Psoas muscle (tissue), 8 donors: ENCODE data around the gene HPS3. TPM values are rescaled to one million over a fixed set of nuclear protein-coding genes. Genes with fewer than 3 reads are reported as not detected.
"Not testable (repeated sequence)": the region's sequence is repeated elsewhere in the genome, so short reads cannot be mapped to it uniquely, and the experiment has no call there.

ENCODE experiments used
- ATAC-seq, 4 donors: fragments of 200-7000 bp; cut with Tn5 transposase; one replicate each; pipeline ENCODE4 v1.9.1; 2020; ENCODE audit warnings: moderate library complexity in 3 of 4, mild to moderate bottlenecking in 2 of 4
- DNase-seq, 2 donors: peaks; one replicate each; pipeline ENCODE4 v3.0.0-alpha.2; 2020
- H3K27ac ChIP-seq: fragments of 200-600 bp; one replicate; pipeline ENCODE4 v1.8.0; 2022
- H3K27me3 ChIP-seq, 3 donors: fragments of 200-600 bp in 1 of 3; one replicate each; pipeline versions ENCODE4 v1.6.1 to v1.8.0; 2013 to 2022; ENCODE audit warnings: low read length in 2 of 3, mild to moderate bottlenecking in 2 of 3, moderate library complexity in 1 of 3; ENCODE audit not compliant: insufficient read depth in 3 of 3
- H3K36me3 ChIP-seq, 2 donors: fragments of 200-600 bp in 1 of 2; one replicate each; pipeline versions ENCODE4 v1.6.1 to v1.8.0; 2013 to 2022; ENCODE audit warnings: low read depth in 1 of 2, mild to moderate bottlenecking in 1 of 2, moderate library complexity in 1 of 2; ENCODE audit not compliant: insufficient read depth in 1 of 2
- H3K4me1 ChIP-seq: fragments of 200-600 bp; one replicate; pipeline ENCODE4 v1.8.0; 2022
- H3K4me3 ChIP-seq: fragments of 200-600 bp; one replicate; pipeline ENCODE4 v1.8.0; 2022; ENCODE audit warnings: mild to moderate bottlenecking
- H3K9me3 ChIP-seq: fragments of 200-600 bp; one replicate; pipeline ENCODE4 v1.8.0; 2022
- CTCF ChIP-seq: fragments of 200-600 bp; IDR thresholded peaks from one replicate; pipeline ENCODE4 v1.8.0; 2022; ENCODE audit warnings: antibody characterized with exemption
- WGBS, 3 donors: extraction: QIAGEN DNeasy Blood & Tissue Kit; methylation state at CpG; one replicate each; pipeline versions ENCODE4 v1.1.6 to v1.1.7; 2013; 5-methylcytosine and 5-hydroxymethylcytosine counted together
- intact Hi-C, 2 donors: fragments of 100-400 bp; cut with DNase I; formaldehyde crosslinking; loops; one replicate each; pipeline versions ENCODE4 v1.11.0 to v1.14.2; 2022
- polyA plus RNA-seq, 3 donors: library from polyadenylated mRNA; stranded (reverse); fragments of 200-250 nt; gene quantifications; one replicate each; pipeline ENCODE4 v1.2.3, GENCODE V29; 2013
- total RNA-seq, 4 donors: library from RNA; stranded (reverse); fragmentation: NEBNext Ultra II Directional in 2 of 4; extraction: Animal tissue kit (Norgen Biotek cat#: 25700) in 2 of 4; gene quantifications; one replicate each; pipeline versions ENCODE4 v1.2.1 to v1.2.4, GENCODE V29; 2021 to 2023
- donor health status: healthy with polysubstance abuse.
- donor health status: DM: no; HTN: no; CAD: no; lungs with moderate emphysema.
- donor health status: Bipolar disorder and iron deficiency.
- donor health status: healthy.
- donor health status: DM: yes; HTN: yes; CAD: no.
- donor health status: DM: no; HTN: no; CAD: no.
- donor health status: DM: no; HTN: no; CAD: no.
- donor health status: DM: yes; HTN: yes; CAD: no.

HPS3 gene
- total and polyA plus RNA-seq, 7 donors, result 2.2 to 7.3 (median 3.5) TPM

GRCh38 chr3:149090461-149090860, 39.0 kb upstream of the HPS3 start:
- H3K36me3 ChIP-seq, result no peaks in the 10 kb centered on the region
- H3K27me3 ChIP-seq, result no peaks in the 10 kb centered on the region
- no peak for TF ChIP-seq CTCF
- no peak for ATAC-seq
- intact Hi-C loops, result no loop called here
- H3K4me1 ChIP-seq, result peaks cover 2% of the 10 kb centered on the region
- no peaks in the 10 kb centered on the region for H3K9me3 ChIP-seq
- 96 to 100% (median 97%) methylated on average over 1 of the region's 1 CpG for WGBS, 3 donors
- DNase-seq, result no peak
- no peak overlapping the region for H3K4me3 ChIP-seq
- no peak overlapping the region for H3K27ac ChIP-seq

GRCh38 chr3:149090907-149091306, 38.5 kb upstream of the HPS3 start:
- Histone ChIP-seq H3K27ac (no peak overlapping the region), H3K4me1 (no peaks in the 10 kb centered on the region), H3K9me3 (no peaks in the 10 kb centered on the region), H3K4me3 (no peak overlapping the region), H3K27me3 (no peaks in the 10 kb centered on the region), H3K36me3 (no peaks in the 10 kb centered on the region)
- no peak for TF ChIP-seq CTCF
- intact Hi-C loops, result no loop called here
- ATAC-seq, result no peak
- DNase-seq, result no peak
- 75 to 80% (median 78%) methylated on average over 3 of the region's 3 CpGs for WGBS, 3 donors

DNA sequence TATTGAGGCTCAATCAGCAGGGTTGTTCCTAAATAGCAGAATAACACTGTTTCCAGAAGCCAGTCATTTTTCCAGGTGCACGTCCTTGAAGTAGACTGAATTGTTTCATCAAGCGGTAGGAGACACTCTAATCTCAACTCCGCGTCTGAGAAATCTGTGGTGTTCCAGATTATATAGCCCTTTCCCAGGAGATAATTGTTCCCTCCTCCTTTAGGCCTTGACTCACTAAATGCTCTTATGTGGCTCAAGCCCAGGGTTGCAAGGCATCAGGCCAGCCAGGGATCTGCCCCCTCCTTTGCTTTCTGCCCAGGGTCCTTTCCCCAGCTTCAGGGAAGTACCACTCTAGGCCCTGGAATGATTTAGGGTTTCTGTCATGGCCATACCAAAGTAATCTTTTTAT, 37.5 kb upstream of the HPS3 start:
- TF ChIP-seq CTCF, result no peak
- intact Hi-C loops, result no loop called here
- WGBS, 3 donors, result 97 to 99% (median 98%) methylated on average over 4 of the region's 4 CpGs

GRCh38 chr3:149095487-149095886, 34.0 kb upstream of the HPS3 start:
- Histone ChIP-seq H3K27ac (no peak overlapping the region), H3K27me3 (no peaks in the 10 kb centered on the region), H3K4me3 (no peak overlapping the region), H3K36me3 (no peaks in the 10 kb centered on the region), H3K9me3 (no peaks in the 10 kb centered on the region), H3K4me1 (no peaks in the 10 kb centered on the region)
- WGBS, 3 donors, result 90 to 94% (median 93%) methylated on average over 4 of the region's 4 CpGs
- intact Hi-C loops, result no loop called here
- no peak for ATAC-seq
- no peak for TF ChIP-seq CTCF
- DNase-seq, result no peak

More for the DNA sequence above, 37.5 kb upstream of the HPS3 start:
- ATAC-seq, result no peak
- no peaks in the 10 kb centered on the region for H3K27me3 ChIP-seq
- H3K4me3 ChIP-seq, result no peak overlapping the region
- no peaks in the 10 kb centered on the region for H3K36me3 ChIP-seq
- H3K27ac ChIP-seq, result no peak overlapping the region
- H3K4me1 ChIP-seq, result no peaks in the 10 kb centered on the region
- no peaks in the 10 kb centered on the region for H3K9me3 ChIP-seq
- DNase-seq, result no peak

DNA sequence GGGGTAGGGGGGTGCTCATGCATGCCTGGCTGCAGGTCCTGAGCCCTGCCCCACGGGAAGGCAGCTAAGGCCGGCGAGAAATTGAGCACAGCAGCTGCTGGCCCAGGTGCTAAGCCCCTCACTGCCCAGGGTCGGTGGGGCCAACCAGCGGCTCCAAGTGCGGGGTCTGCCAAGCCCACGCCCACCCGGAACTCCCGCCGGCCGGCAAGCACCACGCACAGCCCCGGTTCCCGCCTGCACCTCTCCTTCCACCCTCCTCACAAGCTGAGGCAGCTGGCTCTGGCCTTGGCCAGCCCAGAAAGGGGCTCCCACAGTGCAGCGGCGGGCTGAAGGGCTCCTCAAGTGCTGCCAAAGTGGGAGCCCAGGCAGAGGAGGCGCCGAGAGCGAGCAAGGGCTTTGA, 31.5 kb upstream of the HPS3 start:
- intact Hi-C loops, H3K4me3 ChIP-seq: not testable (repeated sequence)
- 78 to 91% (median 84%) methylated on average over 16 to 19 of the region's 19 CpGs for WGBS, 3 donors

More for the DNA sequence above, 31.5 kb upstream of the HPS3 start:
- H3K36me3 ChIP-seq, DNase-seq, H3K27ac ChIP-seq, ATAC-seq, H3K27me3 ChIP-seq, H3K4me1 ChIP-seq, H3K9me3 ChIP-seq: not testable (repeated sequence)
